K562 (cell line): ENCODE results near the gene ERICH2. TPM values are rescaled to one million over a fixed set of nuclear protein-coding genes. Genes with fewer than 3 reads are reported as not detected.

Experiments used
- ATF6 ChIP-seq: sonication (generic); formaldehyde crosslinking; IDR thresholded peaks from 2 replicates; pipeline ENCODE4 v1.4.0; 2020; ENCODE audit warnings: mild to moderate bottlenecking, missing genetic modification reagents
- CCAR2 ChIP-seq: fragments of 200-400 bp; formaldehyde crosslinking; IDR thresholded peaks from 2 replicates; pipeline ENCODE4 v1.6.1; 2017; ENCODE audit warnings: mild to moderate bottlenecking, low read depth, low read length
- CEBPB ChIP-seq: fragments of 450-650 bp; IDR thresholded peaks from 2 replicates; pipeline ENCODE4 v1.6.1; 2016; ENCODE audit warnings: missing genetic modification characterization, missing compliant biosample characterization
- FOXM1 ChIP-seq, 2 experiments: fragments of 450-650 bp in 1 of 2; sonication (generic) in 1 of 2; formaldehyde crosslinking in 1 of 2; IDR thresholded peaks; 2 replicates each; pipeline versions ENCODE4 v1.6.1 to v1.9.0; 2017 to 2022; ENCODE audit warnings: low read depth in 2 of 2, mild to moderate bottlenecking in 2 of 2, missing genetic modification reagents in 1 of 2, moderate library complexity in 1 of 2
- GATAD2B ChIP-seq: fragments of 450-650 bp; IDR thresholded peaks from 2 replicates; pipeline ENCODE4 v1.6.1; 2017; ENCODE audit warnings: mild to moderate bottlenecking, borderline replicate concordance
- GTF2E2 ChIP-seq: fragments of 200-800 bp; sonication (Bioruptor generic); IDR thresholded peaks from 2 replicates; pipeline ENCODE4 v1.6.1; 2016; ENCODE audit warnings: missing genetic modification characterization, missing compliant biosample characterization
- HNRNPH1 ChIP-seq: fragments of 200-400 bp; formaldehyde crosslinking; optimal IDR thresholded peaks from 2 replicates; pipeline ENCODE3; 2017; ENCODE audit warnings: low read depth, mild to moderate bottlenecking, low read length, moderate library complexity
- JUND ChIP-seq, 2 experiments: IDR thresholded peaks; 2 replicates in 1 of 2; 3 replicates in 1 of 2; pipeline ENCODE4 v1.6.1; 2011; ENCODE audit warnings: borderline replicate concordance in 2 of 2, low read depth in 2 of 2, low read length in 2 of 2, improper control_type of control experiment in 1 of 2, missing biosample characterization in 1 of 2, missing genetic modification characterization in 1 of 2, missing genetic modification reagents in 1 of 2
- KDM4B ChIP-seq, 2 experiments: fragments of 450-650 bp in 1 of 2; sonication (generic) in 1 of 2; IDR thresholded peaks; 2 replicates each; pipeline ENCODE4 v1.6.1; 2016 to 2017; ENCODE audit warnings: borderline replicate concordance in 2 of 2, antibody characterized with exemption in 1 of 2, low read depth in 1 of 2, mild to moderate bottlenecking in 1 of 2
- KLF10 ChIP-seq: fragments of 250-450 bp; sonication (Bioruptor Pico); IDR thresholded peaks from 2 replicates; pipeline ENCODE4 v1.6.1; 2021; ENCODE audit warnings: matching md5 sums
- MAFF ChIP-seq: IDR thresholded peaks from 2 replicates; pipeline ENCODE4 v1.6.1; 2012; ENCODE audit warnings: low read length, improper control_type of control experiment
- MCM3 ChIP-seq: fragments of 450-650 bp; IDR thresholded peaks from 2 replicates; pipeline ENCODE4 v1.6.1; 2016
- MEIS2 ChIP-seq: fragments of 450-650 bp; IDR thresholded peaks from 2 replicates; pipeline ENCODE4 v1.6.1; 2014; ENCODE audit warnings: mild to moderate bottlenecking; ENCODE audit not compliant: partially characterized antibody
- NR2F6 ChIP-seq: fragments of 450-650 bp; formaldehyde crosslinking; IDR thresholded peaks from 2 replicates; pipeline ENCODE4 v1.4.0; 2020; ENCODE audit warnings: mild to moderate bottlenecking
- ZNF217 ChIP-seq: sonication (generic); formaldehyde crosslinking; IDR thresholded peaks from 2 replicates; pipeline ENCODE4 v1.8.0; 2022; ENCODE audit warnings: mild to moderate bottlenecking, missing genetic modification reagents
- ZNF280B ChIP-seq: fragments of 250-450 bp; sonication (Bioruptor Pico); IDR thresholded peaks from 2 replicates; pipeline ENCODE4 v1.5.1; 2021; ENCODE audit warnings: mild to moderate bottlenecking
- ZNF511 ChIP-seq: sonication (generic); formaldehyde crosslinking; IDR thresholded peaks from 2 replicates; pipeline ENCODE4 v1.8.0; 2022; ENCODE audit warnings: mild to moderate bottlenecking, missing genetic modification reagents
- polyA plus RNA-seq, 8 experiments: library from polyadenylated mRNA; depleted of rRNA in 4 of 8; stranded (reverse) in 5 of 8; unstranded in 3 of 8; fragments of >200 nt; fragmentation: Nextera tagmentation in 2 of 8; fragmentation: Illumina TruSeq in 1 of 8; extraction: Ambion mirVana in 2 of 8; extraction: Trizol in 1 of 8; gene quantifications; 2 replicates each; pipeline versions ENCODE4 v1.2.1 to v1.2.3, GENCODE V29; 2011 to 2014; ENCODE audit warnings: inconsistent platforms in 1 of 8, missing spikeins in 1 of 8
- total RNA-seq, 7 experiments: library from RNA; depleted of rRNA in 6 of 7; stranded (reverse); fragments of >200 nt in 6 of 7; fragmentation: Illumina TruSeq in 2 of 7; extraction: Trizol in 2 of 7; gene quantifications; 2 replicates each; pipeline versions ENCODE4 v1.2.1 to v1.2.3, GENCODE V29; 2011 to 2021; ENCODE audit warnings: low replicate concordance in 1 of 7

The ERICH2 gene
- total and polyA plus RNA-seq, 9 of the 15 experiments (the other 6 are each of a cell fraction or from before 2014, with no cell fraction given) = 0.85 to 2.4 (median 1.6) TPM

GRCh38 chr2:170747921-170748320 lies 22.3 kb upstream of the ERICH2 start (continued):
- TF ChIP-seq MEIS2 = no peak
- no peak for TF ChIP-seq ATF6
- TF ChIP-seq GATAD2B = no peak
- TF ChIP-seq ZNF280B = no peak
- TF ChIP-seq CEBPB (tag) = 0 out of 2 replicates have a peak, but pooled peaks have one; percentile 6
- no peak for TF ChIP-seq CCAR2
- no peak for TF ChIP-seq HNRNPH1
- no peak for TF ChIP-seq MCM3
- TF ChIP-seq KDM4B (IDR thresholded peaks at IDR 0.05; ENCODE audit: borderline replicate concordance in 2 of 2, low read depth in 1 of 2) = no peak
- TF ChIP-seq MAFF = peak; percentile 61; the same call in 1 of the 2 replicates
- TF ChIP-seq KLF10 (CRISPR knock-in tag) = no peak
- TF ChIP-seq ZNF217 = no peak
- TF ChIP-seq FOXM1 (IDR thresholded peaks at IDR 0.05; ENCODE audit: low read depth) = no peak
- TF ChIP-seq FOXM1 (CRISPR knock-in tag; IDR thresholded peaks at IDR 0.05; ENCODE audit: low read depth) = no peak
- no peak for TF ChIP-seq GTF2E2 (tag)
- no peak for TF ChIP-seq ZNF511
- TF ChIP-seq JUND (IDR thresholded peaks at IDR 0.05; ENCODE audit: borderline replicate concordance, low read depth, low read length) = peak; percentile 91
- TF ChIP-seq JUND (tag; IDR thresholded peaks at IDR 0.05; ENCODE audit: borderline replicate concordance, low read depth, low read length) = peak; percentile 90
- no peak for TF ChIP-seq NR2F6
